K562 (cell line): ENCODE data around the gene FKBP7. TPM values are rescaled to one million over a fixed set of nuclear protein-coding genes. Genes with fewer than 3 reads are reported as not detected.

ENCODE experiments used
- ARID2 ChIP-seq: fragments of 450-650 bp; IDR thresholded peaks from 2 replicates; pipeline ENCODE4 v1.6.1; 2017; ENCODE audit warnings: antibody characterized with exemption, mild to moderate bottlenecking
- ESRRA ChIP-seq: fragments of 450-650 bp; IDR thresholded peaks from 2 replicates; pipeline ENCODE4 v1.6.1; 2014; ENCODE audit warnings: low read depth, mild to moderate bottlenecking, moderate library complexity, borderline replicate concordance
- FOXA3 ChIP-seq, 2 experiments: fragments of 450-650 bp in 1 of 2; sonication (generic) in 1 of 2; formaldehyde crosslinking; IDR thresholded peaks in 1 of 2; conservative IDR thresholded peaks in 1 of 2; 2 replicates each; pipeline versions ENCODE4 v1.4.0 to v1.8.0; 2020 to 2022; ENCODE audit warnings: mild to moderate bottlenecking in 2 of 2, missing genetic modification reagents in 1 of 2
- FOXP4 ChIP-seq: sonication (generic); formaldehyde crosslinking; IDR thresholded peaks from 2 replicates; pipeline ENCODE4 v1.8.0; 2022; ENCODE audit warnings: mild to moderate bottlenecking, missing genetic modification reagents, borderline replicate concordance
- GTF2B ChIP-seq: IDR thresholded peaks from 2 replicates; pipeline ENCODE4 v1.6.1; 2011; ENCODE audit not compliant: insufficient read length; ENCODE audit errors: extremely low read depth
- MAFF ChIP-seq: IDR thresholded peaks from 2 replicates; pipeline ENCODE4 v1.6.1; 2012; ENCODE audit warnings: low read length, improper control_type of control experiment
- MXD1 ChIP-seq: fragments of 250-450 bp; sonication (Bioruptor Pico); IDR thresholded peaks from 2 replicates; pipeline ENCODE4 v1.8.0; 2021; ENCODE audit warnings: borderline replicate concordance, mild to moderate bottlenecking, moderate library complexity; ENCODE audit not compliant: poor library complexity, severe bottlenecking
- NCOA4 ChIP-seq: fragments of 450-650 bp; IDR thresholded peaks from 2 replicates; pipeline ENCODE4 v1.6.1; 2018; ENCODE audit warnings: mild to moderate bottlenecking; ENCODE audit not compliant: partially characterized antibody
- PREB ChIP-seq: sonication (generic); formaldehyde crosslinking; IDR thresholded peaks from 2 replicates; pipeline ENCODE4 v1.8.1; 2023; ENCODE audit warnings: mild to moderate bottlenecking, missing genetic modification reagents
- SIRT6 ChIP-seq: IDR thresholded peaks from one replicate; pipeline ENCODE4 v1.6.1; 2012; ENCODE audit warnings: low read depth, mild to moderate bottlenecking, control low read depth, inconsistent platforms, low read length, moderate library complexity
- YY1 ChIP-seq, 3 experiments: IDR thresholded peaks; 2 replicates each; pipeline ENCODE4 v1.6.1; 2011; ENCODE audit warnings: low read length in 2 of 3, mild to moderate bottlenecking in 2 of 3, moderate library complexity in 2 of 3, borderline replicate concordance in 1 of 3, control low read depth in 1 of 3, low read depth in 1 of 3; ENCODE audit not compliant: insufficient read depth in 3 of 3, insufficient replicate concordance in 2 of 3, control insufficient read depth in 1 of 3, insufficient read length in 1 of 3; ENCODE audit errors: extremely low read depth in 1 of 3
- ZBTB11 ChIP-seq, 3 experiments: fragments of 200-800 bp in 1 of 3; fragments of 250-450 bp in 1 of 3; fragments of 450-650 bp in 1 of 3; sonication (Bioruptor Pico) in 1 of 3; sonication (Bioruptor generic) in 1 of 3; formaldehyde crosslinking in 1 of 3; IDR thresholded peaks; 2 replicates each; pipeline versions ENCODE4 v1.6.1 to v1.8.0; 2016 to 2022; ENCODE audit warnings: mild to moderate bottlenecking in 2 of 3, missing genetic modification characterization in 2 of 3, missing compliant biosample characterization in 1 of 3, moderate library complexity in 1 of 3
- ZFX ChIP-seq: sonication (generic); formaldehyde crosslinking; IDR thresholded peaks from 2 replicates; pipeline ENCODE4 v1.8.0; 2022; ENCODE audit warnings: mild to moderate bottlenecking, missing genetic modification reagents, moderate library complexity
- ZNF280B ChIP-seq: fragments of 250-450 bp; sonication (Bioruptor Pico); IDR thresholded peaks from 2 replicates; pipeline ENCODE4 v1.5.1; 2021; ENCODE audit warnings: mild to moderate bottlenecking
- ZNF778 ChIP-seq: fragments of 450-650 bp; formaldehyde crosslinking; IDR thresholded peaks from 2 replicates; pipeline ENCODE4 v1.4.0; 2020; ENCODE audit warnings: mild to moderate bottlenecking, moderate library complexity
- ZNF79 ChIP-seq: fragments of 250-450 bp; sonication (Bioruptor Pico); IDR thresholded peaks from 2 replicates; pipeline ENCODE4 v1.4.0; 2020; ENCODE audit warnings: low read depth, mild to moderate bottlenecking, moderate library complexity
- polyA plus RNA-seq, 8 experiments: library from polyadenylated mRNA; depleted of rRNA in 4 of 8; stranded (reverse) in 5 of 8; unstranded in 3 of 8; fragments of >200 nt; fragmentation: Nextera tagmentation in 2 of 8; fragmentation: Illumina TruSeq in 1 of 8; extraction: Ambion mirVana in 2 of 8; extraction: Trizol in 1 of 8; gene quantifications; 2 replicates each; pipeline versions ENCODE4 v1.2.1 to v1.2.3, GENCODE V29; 2011 to 2014; ENCODE audit warnings: inconsistent platforms in 1 of 8, missing spikeins in 1 of 8
- total RNA-seq, 7 experiments: library from RNA; depleted of rRNA in 6 of 7; stranded (reverse); fragments of >200 nt in 6 of 7; fragmentation: Illumina TruSeq in 2 of 7; extraction: Trizol in 2 of 7; gene quantifications; 2 replicates each; pipeline versions ENCODE4 v1.2.1 to v1.2.3, GENCODE V29; 2011 to 2021; ENCODE audit warnings: low replicate concordance in 1 of 7

The FKBP7 gene
- total and polyA plus RNA-seq, 9 of the 15 experiments (the other 6 are each of a cell fraction or from before 2014, with no cell fraction given) = 6.1 to 23.2 (median 19.0) TPM

- TF ChIP-seq ZNF778 (CRISPR knock-in tag) = no peak
- 0 out of 2 replicates have a peak, but pooled peaks have one; percentile 31 for TF ChIP-seq PREB (CRISPR knock-in tag)
- peak in 1 of 3 experiments; percentile 26; a peak in 1 of 6 replicates for TF ChIP-seq ZBTB11 (CRISPR knock-in tag; IDR thresholded peaks at IDR 0.05)
- TF ChIP-seq GTF2B = no peak
- TF ChIP-seq MXD1 (CRISPR knock-in tag) = no peak
- peak; percentile 74 for TF ChIP-seq MAFF
- TF ChIP-seq YY1 (IDR thresholded peaks at IDR 0.05; ENCODE audit: borderline replicate concordance in 1 of 3, control insufficient read depth in 1 of 3, extremely low read depth in 1 of 3, insufficient read depth in 3 of 3, insufficient read length in 1 of 3, insufficient replicate concordance in 2 of 3, low read depth in 1 of 3, low read length in 2 of 3) = no peak
- TF ChIP-seq NCOA4 = no peak
- TF ChIP-seq SIRT6 = no peak
- peak in 1 of 2 experiments; percentile 81; a peak in 2 of 4 replicates for TF ChIP-seq FOXA3 (CRISPR knock-in tag; conservative IDR thresholded peaks at IDR 0.05 in 1 of 2, IDR thresholded peaks at IDR 0.05 in 1 of 2)
- no peak for TF ChIP-seq ARID2
- peak; percentile 47; the same call in 1 of the 2 replicates for TF ChIP-seq ZFX (CRISPR knock-in tag)
- TF ChIP-seq ZNF79 (CRISPR knock-in tag) = no peak
- TF ChIP-seq FOXP4 = no peak
- TF ChIP-seq ZNF280B (CRISPR knock-in tag) = no peak
- peak; percentile 60; the same call in 1 of the 2 replicates for TF ChIP-seq ESRRA
Observed at GRCh38 chr2:178428396-178428806, 50.0 kb downstream of the FKBP7 start (continued).
